MM.1S (cell line): ENCODE results near the gene MIEN1.

ENCODE experiments used
- EZH2 ChIP-seq: fragments of 300-600 bp; sonication (generic); optimal IDR thresholded peaks from 2 replicates; pipeline ENCODE3; 2017; ENCODE audit warnings: low read depth, mild to moderate bottlenecking, antibody characterized with exemption, low read length, mixed read lengths
- TF ChIP-seq, protein P1 (sequence below): fragments of 300-600 bp; sonication (generic); IDR thresholded peaks from 2 replicates; pipeline ENCODE4 v1.5.1; 2016; ENCODE audit warnings: antibody characterized with exemption, low read length, mixed read lengths

DNA sequence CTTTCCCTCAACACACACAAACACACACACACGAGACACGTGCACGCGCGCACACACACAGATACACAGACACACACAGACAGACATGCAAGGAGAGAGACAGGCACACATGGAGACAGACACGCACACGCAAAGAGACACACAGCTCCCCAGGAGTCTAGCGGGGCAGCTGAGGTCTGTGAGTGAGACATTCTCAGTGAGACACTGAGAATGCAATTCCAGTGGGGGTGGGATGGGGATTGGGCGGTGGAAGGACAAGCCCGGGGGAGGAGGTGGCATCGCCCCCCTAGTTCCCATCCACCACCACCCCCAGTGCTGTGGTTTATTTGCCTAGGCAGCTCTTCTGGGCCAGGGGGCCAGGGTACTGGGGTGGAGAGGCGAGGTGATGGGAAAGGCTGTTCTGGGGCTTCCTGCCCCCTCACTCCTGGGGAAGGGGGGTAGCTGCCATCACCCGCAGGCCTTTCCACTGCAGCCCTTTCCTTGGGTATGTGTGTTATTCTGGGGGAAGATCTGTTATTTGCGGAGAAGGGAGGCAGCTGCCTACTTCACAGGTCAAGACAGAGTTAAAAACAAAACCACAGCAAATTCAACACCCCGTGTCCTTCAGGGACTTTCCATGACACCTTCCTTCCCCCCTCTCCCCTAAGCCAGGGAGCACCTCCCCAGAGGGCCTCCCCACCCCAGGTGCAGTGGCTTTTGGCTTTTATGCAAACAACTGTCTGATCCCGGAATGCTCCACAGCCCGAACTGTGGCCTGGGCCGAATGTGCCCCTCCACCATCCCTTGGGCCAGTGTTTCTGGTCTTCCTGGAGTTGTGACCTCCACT lies 25.4 kb upstream of the MIEN1 start:
- TF ChIP-seq EZH2, result no peak
- TF ChIP-seq, protein P1, sequence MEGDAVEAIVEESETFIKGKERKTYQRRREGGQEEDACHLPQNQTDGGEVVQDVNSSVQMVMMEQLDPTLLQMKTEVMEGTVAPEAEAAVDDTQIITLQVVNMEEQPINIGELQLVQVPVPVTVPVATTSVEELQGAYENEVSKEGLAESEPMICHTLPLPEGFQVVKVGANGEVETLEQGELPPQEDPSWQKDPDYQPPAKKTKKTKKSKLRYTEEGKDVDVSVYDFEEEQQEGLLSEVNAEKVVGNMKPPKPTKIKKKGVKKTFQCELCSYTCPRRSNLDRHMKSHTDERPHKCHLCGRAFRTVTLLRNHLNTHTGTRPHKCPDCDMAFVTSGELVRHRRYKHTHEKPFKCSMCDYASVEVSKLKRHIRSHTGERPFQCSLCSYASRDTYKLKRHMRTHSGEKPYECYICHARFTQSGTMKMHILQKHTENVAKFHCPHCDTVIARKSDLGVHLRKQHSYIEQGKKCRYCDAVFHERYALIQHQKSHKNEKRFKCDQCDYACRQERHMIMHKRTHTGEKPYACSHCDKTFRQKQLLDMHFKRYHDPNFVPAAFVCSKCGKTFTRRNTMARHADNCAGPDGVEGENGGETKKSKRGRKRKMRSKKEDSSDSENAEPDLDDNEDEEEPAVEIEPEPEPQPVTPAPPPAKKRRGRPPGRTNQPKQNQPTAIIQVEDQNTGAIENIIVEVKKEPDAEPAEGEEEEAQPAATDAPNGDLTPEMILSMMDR, result no peak
